Sigmoid colon (tissue), 4 donors: ENCODE results near the gene KYNU.

Experiments
- CTCF ChIP-seq, 4 experiments: fragments of 450-650 bp in 3 of 4; fragments of 200-600 bp in 1 of 4; IDR thresholded peaks; one replicate each; pipeline ENCODE4 v1.5.1; 2016 to 2019; ENCODE audit warnings: antibody characterized with exemption in 4 of 4, mild to moderate bottlenecking in 3 of 4, moderate library complexity in 2 of 4
- EP300 ChIP-seq, 4 donors: sonication (generic); formaldehyde crosslinking; IDR thresholded peaks; one replicate each; pipeline ENCODE4 v1.6.1; 2017; ENCODE audit warnings: antibody characterized with exemption in 4 of 4
- POLR2A ChIP-seq, 2 donors: fragments of 450-650 bp; IDR thresholded peaks; one replicate each; pipeline ENCODE4 v1.6.1; 2016; ENCODE audit warnings: antibody characterized with exemption in 2 of 2, mild to moderate bottlenecking in 2 of 2, moderate library complexity in 2 of 2
- POLR2AphosphoS5 ChIP-seq, 4 donors: sonication (generic); formaldehyde crosslinking; IDR thresholded peaks; one replicate each; pipeline ENCODE4 v1.6.1; 2017; ENCODE audit warnings: antibody characterized with exemption in 4 of 4

DNA sequence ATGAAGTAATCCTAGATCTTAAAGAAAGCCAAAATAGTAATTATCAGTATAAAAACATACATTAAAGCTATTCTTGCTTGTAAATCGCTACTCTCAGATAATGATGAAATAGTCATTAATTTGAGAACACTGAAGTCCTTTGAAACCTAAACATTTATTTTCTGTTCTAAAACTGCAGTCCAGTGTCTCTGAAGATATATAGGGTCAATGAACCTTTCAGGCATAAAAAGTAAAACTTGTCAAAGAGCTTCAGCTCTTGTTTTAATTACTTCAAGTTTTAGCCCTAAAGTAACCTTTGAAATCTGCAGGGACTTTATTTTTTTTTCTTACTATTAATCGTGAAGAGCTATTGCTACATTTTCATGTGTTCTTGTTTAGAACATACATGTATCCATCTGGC lies 116.3 kb downstream of the KYNU start:
- TF ChIP-seq POLR2AphosphoS5 (IDR thresholded peaks at IDR 0.05) = no peak
- TF ChIP-seq CTCF (IDR thresholded peaks at IDR 0.05) = no peak
- no peak for TF ChIP-seq POLR2A (IDR thresholded peaks at IDR 0.05)
- TF ChIP-seq EP300 (IDR thresholded peaks at IDR 0.05) = no peak
